SH-SY5Y (cell line): ENCODE results near the gene LRRC4C.

ENCODE experiments used
- GATA2 ChIP-seq: IDR thresholded peaks from 2 replicates; pipeline ENCODE4 v1.6.1; 2011; ENCODE audit warnings: mild to moderate bottlenecking, low read depth, low read length
- GATA3 ChIP-seq: IDR thresholded peaks from 2 replicates; pipeline ENCODE4 v1.6.1; 2011; ENCODE audit warnings: low read depth, mild to moderate bottlenecking, low read length, moderate library complexity

- no peak for TF ChIP-seq GATA2
- TF ChIP-seq GATA3, result no peak
Observed at GRCh38 chr11:41389623-41390130, 69.8 kb downstream of the LRRC4C start.
